Esophagus squamous epithelium (tissue), 5 donors: Measurements from ENCODE around the gene NFKBIZ. TPM values are rescaled to one million over a fixed set of nuclear protein-coding genes. Genes with fewer than 3 reads are reported as not detected.

Source experiments
- DNase-seq: peaks from one replicate; lab custom pipeline; 2025; lab: John Stamatoyannopoulos, UW
- H3K27ac ChIP-seq, 4 donors: fragments of 200-600 bp; sonication (generic); one replicate each; pipeline ENCODE4 v1.5.1; 2016 to 2019; ENCODE audit warnings: mild to moderate bottlenecking in 1 of 4
- H3K27me3 ChIP-seq, 4 donors: fragments of 200-600 bp; sonication (generic); 1 replicate in 3 of 4; 2 replicates in 1 of 4; pipeline versions ENCODE4 v1.5.1 to v1.6.0; 2017 to 2021; ENCODE audit warnings: antibody characterized with exemption in 1 of 4
- H3K36me3 ChIP-seq, 3 donors: fragments of 200-600 bp; sonication (generic); one replicate each; pipeline ENCODE4 v1.5.1; 2016 to 2019
- H3K4me1 ChIP-seq, 3 donors: fragments of 200-600 bp; sonication (generic); one replicate each; pipeline ENCODE4 v1.5.1; 2017 to 2019
- H3K4me3 ChIP-seq, 4 donors: fragments of 200-600 bp; sonication (generic); 1 replicate in 3 of 4; 2 replicates in 1 of 4; pipeline ENCODE4 v1.5.1; 2016 to 2019; ENCODE audit warnings: mild to moderate bottlenecking in 2 of 4, moderate library complexity in 1 of 4
- H3K9me3 ChIP-seq, 3 donors: fragments of 200-600 bp; sonication (generic); one replicate each; pipeline ENCODE4 v1.5.1; 2016 to 2019
- CTCF ChIP-seq, 6 experiments: fragments of 450-650 bp in 4 of 6; fragments of 200-600 bp in 2 of 6; sonication (generic) in 2 of 6; IDR thresholded peaks; one replicate each; pipeline ENCODE4 v1.5.1; 2016 to 2019; ENCODE audit warnings: antibody characterized with exemption in 6 of 6, mild to moderate bottlenecking in 4 of 6, moderate library complexity in 4 of 6
- POLR2A ChIP-seq, 4 donors: fragments of 450-650 bp; IDR thresholded peaks; one replicate each; pipeline ENCODE4 v1.6.1; 2017; ENCODE audit warnings: antibody characterized with exemption in 4 of 4, mild to moderate bottlenecking in 4 of 4, moderate library complexity in 3 of 4
- WGBS, 2 donors: methylation state at CpG; one replicate each; pipeline ENCODE4 v1.1.5; 2018; 5-methylcytosine and 5-hydroxymethylcytosine counted together
- intact Hi-C: fragments of 100-400 bp; cut with DNase I; formaldehyde crosslinking; loops from one replicate; pipeline ENCODE4 v1.15.0; 2022
- total RNA-seq, 4 donors: library from RNA; depleted of rRNA; stranded (reverse); fragments of >200 nt; gene quantifications; one replicate each; pipeline ENCODE4 v1.1.0, GENCODE V29; 2016
- donor health status: DM: yes; HTN: yes; CAD: no.

NFKBIZ gene
- total RNA-seq, 4 donors from 2014 or later = 19.2 to 108 (median 35.4) TPM

DNA sequence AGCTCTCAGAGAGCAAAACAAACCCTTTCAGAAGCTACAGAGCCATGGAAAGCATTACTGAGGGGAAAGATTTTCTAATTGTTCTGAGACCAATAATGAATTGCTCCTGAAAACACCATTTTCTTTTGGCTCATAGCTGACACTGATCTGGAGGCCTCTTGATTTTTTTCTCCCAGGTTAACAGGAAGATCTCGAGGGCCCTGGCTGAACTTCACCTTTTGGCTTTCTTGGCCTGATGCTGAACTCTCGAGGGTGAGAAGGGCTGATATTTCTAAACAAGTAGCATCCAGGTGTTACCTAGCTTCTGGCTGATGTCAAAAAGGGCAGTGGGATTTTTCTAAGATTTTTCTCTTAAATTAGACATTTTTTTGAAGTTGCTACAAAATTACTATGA is 19.9 kb upstream of the NFKBIZ start:
- Histone ChIP-seq H3K4me1 (peaks cover 21 to 50% (median 27%) of the 10 kb centered on the region in 3 donors), H3K36me3 (no peaks in the 10 kb centered on the region), H3K27ac (peak overlapping the region; percentile 88 to 96 (median 91)), H3K27me3 (no peaks in the 10 kb centered on the region), H3K9me3 (no peaks in the 10 kb centered on the region), H3K4me3 (peak overlapping the region in 3 of 4 donors; percentile 4 to 72 (median 60))
- 13 to 56% methylated on average over 2 of the region's 2 CpGs for WGBS, 2 donors
- intact Hi-C loops = no loop called here
- no peak for TF ChIP-seq POLR2A (IDR thresholded peaks at IDR 0.05)
- TF ChIP-seq CTCF (IDR thresholded peaks at IDR 0.05) = no peak
- no peak for DNase-seq

- H3K36me3 ChIP-seq = no peaks in the 10 kb centered on the region
- TF ChIP-seq POLR2A (IDR thresholded peaks at IDR 0.05) (no peak), CTCF (IDR thresholded peaks at IDR 0.05) (no peak)
- H3K27ac ChIP-seq = peak overlapping the region in 2 of 4 donors; percentile 14 to 93
- H3K4me3 ChIP-seq = no peak overlapping the region
- intact Hi-C loops = no loop called here
- peaks cover 21 to 50% (median 27%) of the 10 kb centered on the region in 3 donors for H3K4me1 ChIP-seq
- H3K27me3 ChIP-seq = no peaks in the 10 kb centered on the region
- WGBS, 2 donors = 49 to 76% methylated on average over 2 of the region's 2 CpGs
- no peaks in the 10 kb centered on the region for H3K9me3 ChIP-seq
- no peak for DNase-seq
These were observed 19.4 kb upstream of the NFKBIZ start for GRCh38 chr3:101829874-101830273.

DNA sequence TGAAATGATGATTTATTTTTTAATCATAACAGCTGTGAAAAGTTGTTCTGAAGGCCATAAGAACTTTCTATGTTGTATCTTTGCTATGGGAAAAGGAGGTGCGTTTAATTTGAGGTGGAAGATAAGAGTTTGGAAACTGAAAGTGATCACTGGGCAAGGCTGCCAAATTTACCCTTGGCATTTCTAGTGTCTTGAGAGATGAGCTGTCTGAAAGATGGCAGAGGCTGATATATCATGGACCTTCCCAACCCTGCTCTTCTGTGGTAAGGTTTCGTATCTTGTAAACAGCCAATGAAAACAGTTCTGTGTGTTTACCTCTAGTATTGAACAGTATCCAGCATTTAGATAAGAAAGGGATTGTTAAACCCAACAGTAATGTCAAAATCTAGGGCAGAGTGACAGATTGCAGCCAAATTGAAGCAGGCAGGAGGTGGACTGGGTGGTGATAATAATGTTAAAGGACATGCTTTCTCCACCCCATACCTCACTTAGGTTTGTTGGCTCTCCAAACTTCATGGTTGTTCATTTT is 15.8 kb upstream of the NFKBIZ start:
- no peaks in the 10 kb centered on the region for H3K27me3 ChIP-seq
- intact Hi-C loops = no loop called here
- peaks cover 10 to 44% (median 10%) of the 10 kb centered on the region in 3 donors for H3K4me1 ChIP-seq
- H3K9me3 ChIP-seq = no peaks in the 10 kb centered on the region
- H3K36me3 ChIP-seq = no peaks in the 10 kb centered on the region
- H3K4me3 ChIP-seq = no peak overlapping the region
- WGBS, 2 donors = 67 to 68% methylated on average over 2 of the region's 2 CpGs
- no peak for DNase-seq
- no peak for TF ChIP-seq POLR2A (IDR thresholded peaks at IDR 0.05)
- no peak for TF ChIP-seq CTCF (IDR thresholded peaks at IDR 0.05)
- no peak overlapping the region for H3K27ac ChIP-seq

DNA sequence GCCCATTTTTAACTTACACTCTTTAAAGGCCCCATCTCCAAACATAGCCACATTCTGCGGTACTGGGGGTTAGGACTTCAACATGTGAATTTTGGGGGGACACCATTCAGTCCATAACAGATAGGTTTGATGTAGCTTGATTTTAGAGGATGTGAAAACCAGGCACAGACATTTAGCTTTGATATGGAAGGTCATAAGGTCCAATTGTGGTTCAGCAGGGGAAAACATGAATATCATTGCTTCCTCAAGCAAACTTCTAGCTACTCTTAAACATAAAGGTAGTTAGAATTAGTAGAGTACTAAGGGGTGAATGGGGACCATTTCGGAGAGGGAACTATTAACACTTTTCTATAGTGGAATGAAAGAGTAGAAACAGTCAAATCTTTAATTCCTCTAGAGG is 13.6 kb upstream of the NFKBIZ start:
- TF ChIP-seq POLR2A (IDR thresholded peaks at IDR 0.05) = no peak
- no peak for TF ChIP-seq CTCF (IDR thresholded peaks at IDR 0.05)
- H3K27ac ChIP-seq = no peak overlapping the region
- intact Hi-C loops = no loop called here
- WGBS, 2 donors = 88 to 93% methylated on average over 2 of the region's 2 CpGs
- H3K4me1 ChIP-seq = peaks cover 0 to 24% (median 0%) of the 10 kb centered on the region in 3 donors
- no peak overlapping the region for H3K4me3 ChIP-seq
- no peak for DNase-seq
- no peaks in the 10 kb centered on the region for H3K27me3 ChIP-seq
- no peaks in the 10 kb centered on the region for H3K36me3 ChIP-seq
- H3K9me3 ChIP-seq = no peaks in the 10 kb centered on the region

GRCh38 chr3:101836160-101836559 is 13.2 kb upstream of the NFKBIZ start:
- H3K36me3 ChIP-seq = no peaks in the 10 kb centered on the region
- 91 to 98% methylated on average over 6 of the region's 6 CpGs for WGBS, 2 donors
- no peak for DNase-seq
- no peaks in the 10 kb centered on the region for H3K9me3 ChIP-seq
- no peaks in the 10 kb centered on the region for H3K27me3 ChIP-seq
- H3K27ac ChIP-seq = no peak overlapping the region
- TF ChIP-seq POLR2A (IDR thresholded peaks at IDR 0.05) = no peak
- no peak for TF ChIP-seq CTCF (IDR thresholded peaks at IDR 0.05)
- no peak overlapping the region for H3K4me3 ChIP-seq
- peaks cover 0 to 24% (median 0%) of the 10 kb centered on the region in 3 donors for H3K4me1 ChIP-seq
- intact Hi-C loops = no loop called here
